H9 (cell line): ENCODE data around the gene B9D1. TPM values are rescaled to one million over a fixed set of nuclear protein-coding genes. Genes with fewer than 3 reads are reported as not detected.

Experiments
- DNase-seq: peaks from one replicate; pipeline ENCODE4 v3.0.0-alpha.2; 2017
- H2AFZ ChIP-seq: one replicate; pipeline ENCODE4 v1.6.1; 2013; ENCODE audit warnings: mild to moderate bottlenecking, low read length, control low read depth, moderate library complexity
- H2AK5ac ChIP-seq: 2 replicates; pipeline ENCODE4 v1.6.1; 2013; ENCODE audit warnings: low read length, control low read depth, mixed read lengths; ENCODE audit not compliant: insufficient read length
- H2BK120ac ChIP-seq: one replicate; pipeline ENCODE4 v1.6.1; 2013; ENCODE audit warnings: low read depth, mild to moderate bottlenecking, low read length, control low read depth, inconsistent platforms; ENCODE audit not compliant: poor library complexity, severe bottlenecking
- H2BK12ac ChIP-seq: 2 replicates; pipeline ENCODE4 v1.6.1; 2013; ENCODE audit warnings: low read length, control low read depth, mixed read lengths, low read depth; ENCODE audit not compliant: insufficient read length
- H2BK15ac ChIP-seq: 2 replicates; pipeline ENCODE4 v1.6.1; 2013; ENCODE audit warnings: low read depth, low read length, control low read depth
- H2BK20ac ChIP-seq: one replicate; pipeline ENCODE4 v1.6.1; 2013; ENCODE audit warnings: low read depth, mild to moderate bottlenecking, low read length, control low read depth, inconsistent platforms; ENCODE audit not compliant: poor library complexity, severe bottlenecking
- H2BK5ac ChIP-seq: 2 replicates; pipeline ENCODE4 v1.6.1; 2013; ENCODE audit warnings: low read length, control low read depth, mixed read lengths; ENCODE audit not compliant: insufficient read length
- H3K14ac ChIP-seq: 2 replicates; pipeline ENCODE4 v1.6.1; 2013; ENCODE audit warnings: low read length, control low read depth; ENCODE audit not compliant: insufficient read depth
- H3K18ac ChIP-seq: 2 replicates; pipeline ENCODE4 v1.6.1; 2013; ENCODE audit warnings: low read depth, mild to moderate bottlenecking, mixed read lengths, low read length, control low read depth; ENCODE audit not compliant: insufficient read length
- H3K23ac ChIP-seq: 2 replicates; pipeline ENCODE4 v1.6.1; 2013; ENCODE audit warnings: low read length, control low read depth, mixed read lengths, low read depth; ENCODE audit not compliant: insufficient read length
- H3K23me2 ChIP-seq: 2 replicates; pipeline ENCODE4 v1.6.1; 2013; ENCODE audit warnings: low read depth, mild to moderate bottlenecking, mixed read lengths, low read length, control low read depth; ENCODE audit not compliant: insufficient read length, poor library complexity, severe bottlenecking
- H3K27ac ChIP-seq: 2 replicates; pipeline ENCODE4 v1.5.1; 2013; ENCODE audit warnings: low read length, control low read depth, mixed read lengths, low read depth; ENCODE audit not compliant: insufficient read length
- H3K27me3 ChIP-seq: 2 replicates; pipeline ENCODE4 v1.6.1; 2013; ENCODE audit warnings: low read length, control low read depth, inconsistent platforms; ENCODE audit not compliant: insufficient read depth
- H3K4ac ChIP-seq: 2 replicates; pipeline ENCODE4 v1.6.1; 2013; ENCODE audit warnings: low read depth, mild to moderate bottlenecking, control low read depth, inconsistent platforms, low read length, moderate library complexity
- H3K4me1 ChIP-seq: 2 replicates; pipeline ENCODE4 v1.6.1; 2013; ENCODE audit warnings: low read length, control low read depth, inconsistent platforms; ENCODE audit not compliant: insufficient read depth
- H3K4me2 ChIP-seq: 2 replicates; pipeline ENCODE4 v1.6.1; 2013; ENCODE audit warnings: low read length, control low read depth, mixed read lengths; ENCODE audit not compliant: insufficient read length, insufficient read depth
- H3K56ac ChIP-seq: 2 replicates; pipeline ENCODE4 v1.6.1; 2013; ENCODE audit warnings: low read depth, mild to moderate bottlenecking, mixed read lengths, low read length, control low read depth; ENCODE audit not compliant: insufficient read length
- H3K79me1 ChIP-seq: 2 replicates; pipeline ENCODE4 v1.6.1; 2013; ENCODE audit warnings: low read depth, mild to moderate bottlenecking, moderate library complexity, low read length, control low read depth, inconsistent platforms; ENCODE audit not compliant: insufficient read depth, poor library complexity, severe bottlenecking
- H3K79me2 ChIP-seq: 2 replicates; pipeline ENCODE4 v1.6.1; 2013; ENCODE audit warnings: low read length, control low read depth, inconsistent platforms; ENCODE audit not compliant: insufficient read depth
- H3K9ac ChIP-seq: 2 replicates; pipeline ENCODE4 v1.6.1; 2013; ENCODE audit warnings: low read length, control low read depth, mixed read lengths; ENCODE audit not compliant: insufficient read length; ENCODE audit errors: extremely low read depth
- H3K9me3 ChIP-seq: one replicate; pipeline ENCODE4 v1.6.1; 2013; ENCODE audit warnings: low read depth, low read length, inconsistent platforms; ENCODE audit not compliant: control insufficient read depth
- H3T11ph ChIP-seq: one replicate; pipeline ENCODE4 v1.6.1; 2013; ENCODE audit warnings: mild to moderate bottlenecking, low read length, control low read depth, inconsistent platforms
- H4K20me1 ChIP-seq: one replicate; pipeline ENCODE4 v1.6.1; 2013; ENCODE audit not compliant: control insufficient read depth, insufficient read length, insufficient read depth
- H4K5ac ChIP-seq: 2 replicates; pipeline ENCODE4 v1.6.1; 2013; ENCODE audit warnings: low read depth, mild to moderate bottlenecking, mixed read lengths, low read length, control low read depth; ENCODE audit not compliant: insufficient read length
- H4K8ac ChIP-seq: replicated peaks from 2 replicates; pipeline ENCODE4 v1.6.1; 2013; ENCODE audit warnings: low read length, control low read depth, mixed read lengths, low read depth; ENCODE audit not compliant: insufficient read length
- H4K91ac ChIP-seq: 2 replicates; pipeline ENCODE4 v1.6.1; 2013; ENCODE audit warnings: low read depth, mild to moderate bottlenecking, moderate library complexity, mixed read lengths, low read length, control low read depth; ENCODE audit not compliant: insufficient read length
- H3K27ac Mint-ChIP-seq, 3 experiments: 2 replicates in 2 of 3; 3 replicates in 1 of 3; pipeline ENCODE4 v1.8.0; 2020 to 2021; ENCODE audit warnings: mixed read lengths in 3 of 3, mild to moderate bottlenecking in 1 of 3, moderate library complexity in 1 of 3
- H3K27me3 Mint-ChIP-seq: 2 replicates; pipeline ENCODE4 v1.8.0; 2021; ENCODE audit warnings: low read depth, mild to moderate bottlenecking, moderate library complexity, mixed read lengths
- H3K36me3 Mint-ChIP-seq, 3 experiments: 2 replicates in 2 of 3; 3 replicates in 1 of 3; pipeline ENCODE4 v1.8.0; 2020 to 2021; ENCODE audit warnings: low read depth in 3 of 3, mixed read lengths in 3 of 3; ENCODE audit not compliant: insufficient read depth in 1 of 3
- H3K4me1 Mint-ChIP-seq, 2 experiments: 2 replicates each; pipeline ENCODE4 v1.8.0; 2020; ENCODE audit warnings: mixed read lengths in 2 of 2
- H3K4me3 Mint-ChIP-seq, 2 experiments: 2 replicates in 1 of 2; 3 replicates in 1 of 2; pipeline ENCODE4 v1.8.0; 2020 to 2021; ENCODE audit warnings: mild to moderate bottlenecking in 2 of 2, mixed read lengths in 2 of 2, moderate library complexity in 1 of 2
- H3K9me3 Mint-ChIP-seq, 2 experiments: 2 replicates in 1 of 2; 3 replicates in 1 of 2; pipeline ENCODE4 v1.8.0; 2020; ENCODE audit warnings: mild to moderate bottlenecking in 2 of 2, mixed read lengths in 2 of 2, moderate library complexity in 1 of 2
- WGBS: extraction: QIAGEN DNeasy Blood & Tissue Kit; methylation state at CpG from one replicate; pipeline ENCODE4 v1.1.7; 2013; ENCODE audit warnings: missing lambda C conversion rate, low lambda C conversion rate, mixed read lengths; ENCODE audit not compliant: insufficient read length; ENCODE audit errors: extremely low coverage; 5-methylcytosine and 5-hydroxymethylcytosine counted together
- total RNA-seq: library from RNA; stranded (reverse); gene quantifications from 2 replicates; pipeline ENCODE4 v1.2.1, GENCODE V29; 2021
- TF ChIP-seq, protein P1 (sequence below): fragments of 200-600 bp; sonication (generic); conservative IDR thresholded peaks from 3 replicates; pipeline ENCODE4 v1.8.0; 2021; ENCODE audit warnings: antibody characterized with exemption, mild to moderate bottlenecking

The B9D1 gene
- total RNA-seq, 1 experiment from 2014 or later: 30.4 TPM

DNA sequence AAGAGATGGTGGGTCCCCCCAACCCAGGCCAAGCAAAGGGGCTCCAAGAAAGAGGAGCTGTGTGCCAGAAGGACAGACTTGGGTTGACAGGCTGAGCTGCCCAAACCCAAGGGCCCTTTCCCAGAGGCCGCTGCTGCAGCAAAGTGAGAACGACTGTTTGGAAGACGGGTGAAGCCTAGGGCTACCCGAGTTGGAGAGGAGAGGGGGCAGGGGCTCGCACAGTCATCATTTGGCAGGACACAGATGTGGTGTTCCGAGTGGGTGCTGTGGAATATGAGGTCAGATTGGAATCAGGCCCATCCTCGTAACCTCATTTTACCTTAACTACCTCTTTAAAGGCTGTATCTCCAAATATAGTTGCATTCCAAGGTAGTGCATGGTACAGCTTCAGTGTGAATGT is 29.8 kb upstream of the B9D1 start:
- H3K4me3 Mint-ChIP-seq: no peak overlapping the region
- Histone ChIP-seq H2BK20ac (no peak overlapping the region), H3K9ac (no peak overlapping the region), H3K23ac (no peak overlapping the region), H2BK5ac (no peak overlapping the region), H3K18ac (no peak overlapping the region), H2BK15ac (no peak overlapping the region), H2AK5ac (no peak overlapping the region), H3K56ac (no peak overlapping the region), H3K9me3 (no peaks in the 10 kb centered on the region), H4K5ac (no peak overlapping the region), H3K4me2 (no peak overlapping the region), H2BK120ac (no peak overlapping the region), H2AFZ (no peak overlapping the region), H4K91ac (no peak overlapping the region), H3K27ac (no peak overlapping the region), H3K27me3 (no peaks in the 10 kb centered on the region), H3K4me1 (peaks cover 7% of the 10 kb centered on the region; the same call in 1 of the 2 replicates), H3K4ac (no peak overlapping the region), H3K14ac (no peak overlapping the region), H3T11ph (no peak overlapping the region), H2BK12ac (no peak overlapping the region), H4K20me1 (no peaks in the 10 kb centered on the region), H3K79me1 (no peaks in the 10 kb centered on the region), H3K23me2 (no peaks in the 10 kb centered on the region), H3K79me2 (no peaks in the 10 kb centered on the region), H4K8ac (no peak overlapping the region)
- H3K27me3 Mint-ChIP-seq: no peaks in the 10 kb centered on the region
- peaks cover 0 to 2% of the 10 kb centered on the region in 2 experiments; a peak in 1 of 5 replicates for H3K9me3 Mint-ChIP-seq
- TF ChIP-seq, protein P1, sequence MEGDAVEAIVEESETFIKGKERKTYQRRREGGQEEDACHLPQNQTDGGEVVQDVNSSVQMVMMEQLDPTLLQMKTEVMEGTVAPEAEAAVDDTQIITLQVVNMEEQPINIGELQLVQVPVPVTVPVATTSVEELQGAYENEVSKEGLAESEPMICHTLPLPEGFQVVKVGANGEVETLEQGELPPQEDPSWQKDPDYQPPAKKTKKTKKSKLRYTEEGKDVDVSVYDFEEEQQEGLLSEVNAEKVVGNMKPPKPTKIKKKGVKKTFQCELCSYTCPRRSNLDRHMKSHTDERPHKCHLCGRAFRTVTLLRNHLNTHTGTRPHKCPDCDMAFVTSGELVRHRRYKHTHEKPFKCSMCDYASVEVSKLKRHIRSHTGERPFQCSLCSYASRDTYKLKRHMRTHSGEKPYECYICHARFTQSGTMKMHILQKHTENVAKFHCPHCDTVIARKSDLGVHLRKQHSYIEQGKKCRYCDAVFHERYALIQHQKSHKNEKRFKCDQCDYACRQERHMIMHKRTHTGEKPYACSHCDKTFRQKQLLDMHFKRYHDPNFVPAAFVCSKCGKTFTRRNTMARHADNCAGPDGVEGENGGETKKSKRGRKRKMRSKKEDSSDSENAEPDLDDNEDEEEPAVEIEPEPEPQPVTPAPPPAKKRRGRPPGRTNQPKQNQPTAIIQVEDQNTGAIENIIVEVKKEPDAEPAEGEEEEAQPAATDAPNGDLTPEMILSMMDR: no peak
- no peak for DNase-seq
- peak overlapping the region in 2 of 3 experiments; percentile 41 to 60; a peak in 2 of 7 replicates for H3K27ac Mint-ChIP-seq
- H3K4me1 Mint-ChIP-seq: peaks cover 39 to 45% of the 10 kb centered on the region in 2 experiments
- peaks cover 0 to 5% (median 0%) of the 10 kb centered on the region in 3 experiments; a peak in 2 of 7 replicates for H3K36me3 Mint-ChIP-seq
- no CpG with 5 or more reads among the region's 7 CpGs for WGBS
